WERI-Rb-1 (cell line): ENCODE data around the gene PLEKHM1.
"Not testable (repeated sequence)": the region's sequence is repeated elsewhere in the genome, so short reads cannot be mapped to it uniquely, and the experiment has no call there.

Experiments
- DNase-seq: peaks from one replicate; pipeline ENCODE4 v3.0.0-alpha.2; 2020
- H3K27ac ChIP-seq: fragments of 250-450 bp; sonication (Bioruptor Pico); 2 replicates; pipeline ENCODE4 v1.5.1; 2020; ENCODE audit warnings: mild to moderate bottlenecking, moderate library complexity
- H3K27me3 ChIP-seq: fragments of 250-450 bp; sonication (Bioruptor Pico); 2 replicates; pipeline ENCODE4 v1.5.1; 2021; ENCODE audit warnings: mild to moderate bottlenecking, low read depth, moderate library complexity; ENCODE audit not compliant: insufficient read depth, severe bottlenecking
- H3K36me3 ChIP-seq: fragments of 250-450 bp; sonication (Bioruptor Pico); 2 replicates; pipeline ENCODE4 v1.5.1; 2020; ENCODE audit warnings: mild to moderate bottlenecking, moderate library complexity
- H3K4me3 ChIP-seq: 2 replicates; pipeline ENCODE4 v1.5.1; 2011; ENCODE audit warnings: low read depth, mild to moderate bottlenecking, control low read depth, low read length
- H3K9me3 ChIP-seq: fragments of 250-450 bp; sonication (Bioruptor Pico); 2 replicates; pipeline ENCODE4 v1.5.1; 2021; ENCODE audit warnings: mild to moderate bottlenecking, moderate library complexity; ENCODE audit not compliant: severe bottlenecking
- CTCF ChIP-seq: IDR thresholded peaks from 2 replicates; pipeline ENCODE4 v1.5.1; 2011; ENCODE audit warnings: low read depth, mild to moderate bottlenecking, control low read depth, inconsistent platforms, low read length

PLEKHM1 gene

GRCh38 chr17:45483177-45483576 lies 7.3 kb downstream of the PLEKHM1 start:
- not testable (repeated sequence) for H3K36me3 ChIP-seq, H3K4me3 ChIP-seq, DNase-seq, H3K9me3 ChIP-seq, H3K27me3 ChIP-seq, H3K27ac ChIP-seq

DNA sequence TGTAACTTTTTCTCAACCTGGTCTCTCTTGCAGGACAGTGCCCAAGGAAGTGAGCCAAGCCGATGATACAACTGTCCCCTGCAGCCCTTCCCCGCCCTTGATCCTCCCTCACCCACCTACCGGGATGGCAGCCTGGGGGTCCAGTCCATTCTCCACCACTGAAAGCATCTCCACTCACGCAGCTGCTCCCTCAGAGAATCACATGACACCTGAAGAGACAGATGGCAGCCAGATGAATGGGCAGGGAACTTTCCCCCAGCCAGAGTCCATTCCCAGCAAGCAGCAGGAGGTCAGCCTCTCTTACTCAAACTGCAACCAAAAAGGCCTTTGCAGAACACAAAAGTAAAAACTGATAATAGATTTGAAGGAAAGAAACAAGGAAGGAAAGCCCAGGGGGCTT lies 8.2 kb downstream of the PLEKHM1 start:
- not testable (repeated sequence) for H3K9me3 ChIP-seq, DNase-seq, H3K27ac ChIP-seq, H3K36me3 ChIP-seq, H3K27me3 ChIP-seq, H3K4me3 ChIP-seq

DNA sequence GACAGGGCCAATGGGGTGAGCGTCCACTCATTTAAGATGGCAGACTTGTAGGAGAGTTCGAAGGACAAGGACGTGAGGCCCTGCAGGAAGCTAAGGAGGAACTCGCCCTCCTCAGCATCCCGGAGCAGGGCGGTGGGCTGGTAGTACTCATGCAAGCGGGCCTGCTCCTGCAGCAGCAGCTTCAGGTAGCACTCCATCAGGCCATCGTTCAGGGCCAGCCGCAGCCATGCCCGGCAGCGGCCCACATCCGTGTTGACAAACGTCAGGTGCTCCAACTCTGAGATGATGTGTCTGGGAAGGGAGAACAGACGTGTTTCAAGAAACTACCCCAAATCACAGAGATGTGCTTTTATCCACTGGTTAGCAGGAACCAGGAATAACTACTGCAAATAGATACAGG lies 15.1 kb downstream of the PLEKHM1 start:
- H3K36me3 ChIP-seq, H3K27me3 ChIP-seq, H3K4me3 ChIP-seq, DNase-seq, H3K9me3 ChIP-seq, H3K27ac ChIP-seq: not testable (repeated sequence)

- not testable (repeated sequence) for DNase-seq, H3K4me3 ChIP-seq, H3K9me3 ChIP-seq, H3K27ac ChIP-seq, H3K27me3 ChIP-seq, H3K36me3 ChIP-seq
These were observed 18.3 kb downstream of the PLEKHM1 start for GRCh38 chr17:45472249-45472648.

DNA sequence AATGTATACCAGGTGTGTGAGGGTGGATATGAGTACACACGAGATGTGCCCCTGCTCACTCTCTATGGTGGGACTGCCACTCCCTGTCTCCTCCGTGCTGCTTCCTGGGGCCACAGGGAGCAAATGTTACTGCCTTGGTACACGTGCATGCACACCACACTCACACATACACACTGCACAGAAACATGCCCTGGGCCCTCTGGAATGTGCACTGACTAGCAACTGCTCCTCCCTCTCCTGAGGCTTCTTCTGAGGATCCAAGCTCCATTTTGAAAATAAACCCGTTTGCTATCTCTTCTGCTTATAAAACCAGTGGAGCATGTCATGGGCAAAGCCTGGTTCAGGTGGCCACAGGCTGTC lies 21.3 kb downstream of the PLEKHM1 start:
- not testable (repeated sequence) for DNase-seq, H3K27me3 ChIP-seq, H3K27ac ChIP-seq, H3K36me3 ChIP-seq, H3K9me3 ChIP-seq, H3K4me3 ChIP-seq

GRCh38 chr17:45468293-45469203 lies 22.0 kb downstream of the PLEKHM1 start:
- H3K9me3 ChIP-seq, H3K4me3 ChIP-seq, H3K27ac ChIP-seq, H3K27me3 ChIP-seq, H3K36me3 ChIP-seq, DNase-seq: not testable (repeated sequence)

DNA sequence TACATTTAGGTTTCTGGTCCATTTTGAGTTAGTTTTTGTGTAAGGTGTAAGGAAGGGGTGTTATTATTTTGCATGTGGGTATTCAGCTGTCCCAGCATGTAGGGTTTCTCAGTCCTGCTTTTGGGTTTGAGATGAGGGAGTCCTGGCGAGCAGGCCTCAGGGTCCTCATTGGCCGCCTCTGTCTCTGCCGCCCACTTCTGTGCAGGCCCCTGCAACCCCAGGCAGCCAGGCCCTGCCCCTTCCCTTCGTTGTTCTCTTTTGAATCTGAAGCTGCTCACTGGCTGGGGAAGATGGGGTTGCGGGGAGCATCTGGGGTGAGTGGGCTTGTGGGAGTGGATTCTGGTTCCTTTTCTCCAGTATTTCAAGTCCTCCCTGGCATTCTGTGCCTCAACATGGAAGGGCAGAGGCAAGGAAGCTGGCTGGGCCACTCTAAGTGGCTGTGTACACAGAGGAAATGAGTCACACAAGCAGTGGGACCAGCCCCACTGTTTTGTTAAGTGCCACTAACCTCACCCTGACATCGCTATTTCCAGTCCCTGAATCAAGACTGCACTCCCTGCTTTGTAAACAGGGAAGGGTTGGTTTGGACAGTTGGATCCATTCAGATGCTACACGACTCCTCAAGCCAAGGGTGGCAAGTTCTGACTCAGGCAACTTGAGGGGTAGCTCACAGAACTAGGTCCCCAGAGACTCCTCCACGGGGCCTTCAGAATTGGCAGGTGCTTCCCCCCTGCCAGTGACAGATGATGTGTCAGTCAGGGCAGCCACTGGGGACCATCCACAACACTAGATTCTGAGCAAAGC lies 28.8 kb downstream of the PLEKHM1 start:
- H3K4me3 ChIP-seq, H3K9me3 ChIP-seq, H3K27ac ChIP-seq, H3K36me3 ChIP-seq, DNase-seq, H3K27me3 ChIP-seq: not testable (repeated sequence)

DNA sequence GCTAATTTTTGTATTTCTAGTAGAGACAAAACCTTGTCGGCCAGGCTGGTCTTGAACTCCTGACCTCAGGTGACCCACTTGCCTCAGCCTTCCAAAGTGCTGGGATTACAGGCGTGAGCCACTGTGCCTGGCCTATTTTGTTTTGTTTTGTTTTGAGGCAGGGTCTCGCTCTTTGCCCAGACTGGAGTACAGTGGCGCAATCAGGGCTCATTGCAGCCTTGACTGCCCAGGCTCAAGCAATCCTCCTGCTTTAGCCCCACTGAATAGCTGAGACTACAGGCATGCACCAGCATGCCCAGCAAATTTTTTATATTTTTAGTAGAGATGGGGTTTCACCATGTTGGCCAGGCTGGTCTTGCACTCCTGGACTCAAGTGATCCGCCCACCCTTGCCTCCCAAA lies 30.1 kb downstream of the PLEKHM1 start:
- not testable (repeated sequence) for H3K9me3 ChIP-seq, H3K4me3 ChIP-seq, H3K36me3 ChIP-seq, H3K27ac ChIP-seq, H3K27me3 ChIP-seq, DNase-seq

- not testable (repeated sequence) for H3K4me3 ChIP-seq, H3K27me3 ChIP-seq, H3K36me3 ChIP-seq, DNase-seq, H3K9me3 ChIP-seq, H3K27ac ChIP-seq
These were observed 36.2 kb downstream of the PLEKHM1 start for GRCh38 chr17:45454341-45454740.

DNA sequence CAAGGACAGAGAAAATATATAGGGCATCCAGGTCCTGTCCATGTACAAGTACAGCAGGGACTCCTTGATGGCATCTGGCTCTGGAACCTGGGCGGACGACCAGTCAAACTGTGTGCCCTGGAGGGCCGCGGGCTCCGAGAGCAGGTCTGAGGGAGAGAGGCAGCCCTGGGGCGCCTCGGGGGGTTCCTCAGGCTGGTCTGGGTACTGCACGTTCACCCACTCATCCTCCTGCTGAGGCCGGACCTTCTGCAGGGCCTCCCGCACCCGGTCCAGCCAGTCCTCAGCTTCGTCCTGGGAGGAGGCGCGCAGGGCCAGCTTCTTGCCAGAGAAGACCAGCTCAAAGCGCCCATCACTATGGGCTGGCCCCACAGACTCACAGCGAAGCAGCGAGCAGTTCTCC lies 36.8 kb downstream of the PLEKHM1 start:
- not testable (repeated sequence) for DNase-seq, H3K27me3 ChIP-seq, H3K4me3 ChIP-seq, H3K36me3 ChIP-seq, H3K9me3 ChIP-seq, H3K27ac ChIP-seq
- TF ChIP-seq CTCF = 0 out of 2 replicates have a peak, but pooled peaks have one; percentile 16

DNA sequence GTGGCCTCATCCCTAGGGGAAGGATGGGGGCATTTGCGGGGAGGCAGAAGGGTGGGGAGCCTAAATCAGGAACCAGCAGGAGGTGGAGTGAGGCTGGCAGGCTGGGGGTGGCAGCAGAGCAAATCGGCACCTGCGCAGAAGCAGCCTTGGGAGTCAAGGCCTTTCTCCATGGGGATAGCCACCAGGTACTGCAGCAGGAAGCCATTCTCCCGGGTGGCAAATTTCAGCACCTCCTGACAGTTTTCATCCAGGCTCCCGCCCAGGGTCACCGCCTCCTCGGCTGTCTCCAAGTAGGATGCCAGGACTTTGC lies 37.3 kb downstream of the PLEKHM1 start:
- H3K27me3 ChIP-seq, DNase-seq: not testable (repeated sequence)

GRCh38 chr17:45452329-45453224 lies 37.9 kb downstream of the PLEKHM1 start:
- H3K9me3 ChIP-seq, H3K36me3 ChIP-seq, H3K27me3 ChIP-seq, H3K27ac ChIP-seq, H3K4me3 ChIP-seq, DNase-seq: not testable (repeated sequence)

More for the DNA sequence above, 37.3 kb downstream of the PLEKHM1 start:
- H3K36me3 ChIP-seq, H3K27ac ChIP-seq, H3K9me3 ChIP-seq, H3K4me3 ChIP-seq: not testable (repeated sequence)

GRCh38 chr17:45451660-45452059 lies 38.9 kb downstream of the PLEKHM1 start:
- DNase-seq, H3K4me3 ChIP-seq, H3K9me3 ChIP-seq, H3K36me3 ChIP-seq, H3K27ac ChIP-seq, H3K27me3 ChIP-seq: not testable (repeated sequence)
